Uterus (tissue), 2 donors: Measurements from ENCODE around the gene FGF11.

Experiments
- POLR2A ChIP-seq, 2 donors: fragments of 450-650 bp; IDR thresholded peaks; one replicate each; pipeline ENCODE4 v1.6.1; 2016; ENCODE audit warnings: antibody characterized with exemption in 2 of 2, mild to moderate bottlenecking in 1 of 2, moderate library complexity in 1 of 2
- TF ChIP-seq, protein P1 (sequence below), 4 experiments: fragments of 200-600 bp in 2 of 4; fragments of 450-650 bp in 2 of 4; sonication (generic) in 2 of 4; IDR thresholded peaks; one replicate each; pipeline ENCODE4 v1.5.1; 2016 to 2019; ENCODE audit warnings: antibody characterized with exemption in 4 of 4, mild to moderate bottlenecking in 2 of 4, moderate library complexity in 1 of 4

DNA sequence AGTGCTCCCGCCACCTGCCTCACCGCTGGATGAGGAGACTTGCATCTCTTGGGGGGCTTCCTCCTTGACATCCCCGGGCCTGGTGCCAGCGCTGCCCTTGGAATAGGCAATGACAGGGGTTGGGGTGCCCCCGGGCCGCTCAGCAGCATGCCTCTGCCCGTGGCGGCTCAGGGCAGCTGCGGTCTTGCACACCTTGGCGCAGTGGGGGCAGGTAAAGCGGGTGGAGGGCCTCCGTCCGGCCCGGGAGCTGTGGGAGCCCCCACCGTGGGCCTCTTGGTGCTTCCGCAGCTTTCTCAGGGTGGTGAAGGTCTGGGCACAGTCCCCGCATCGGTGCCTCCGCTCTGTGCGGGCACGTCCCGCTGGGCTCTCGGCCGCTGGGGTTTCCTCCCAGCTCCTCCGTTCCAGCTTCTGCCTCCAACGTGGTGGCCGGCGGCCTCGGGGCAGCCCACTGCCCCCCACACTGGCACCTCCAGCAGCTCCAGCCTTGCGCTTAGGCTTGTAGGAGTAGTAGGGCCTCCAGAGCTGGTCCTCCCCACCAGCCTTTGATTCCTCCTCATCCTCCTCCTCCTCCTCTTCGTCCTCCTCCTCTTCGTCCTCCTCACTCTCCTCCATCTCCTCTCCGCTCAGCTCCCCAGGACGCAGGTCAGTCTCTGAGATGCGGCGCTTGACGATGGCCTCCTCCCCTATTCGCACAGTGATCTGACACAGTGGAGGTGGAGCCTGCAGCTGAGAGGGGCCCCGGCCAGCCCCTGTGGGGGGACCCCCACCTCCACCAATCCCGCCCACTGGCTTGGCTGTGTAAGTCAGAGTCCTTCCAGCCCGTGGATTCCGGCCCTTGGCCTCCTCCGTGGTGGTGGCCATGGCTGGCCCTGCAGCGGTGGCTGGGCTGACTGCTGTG is 23.4 kb downstream of the FGF11 start:
- TF ChIP-seq, protein P1, sequence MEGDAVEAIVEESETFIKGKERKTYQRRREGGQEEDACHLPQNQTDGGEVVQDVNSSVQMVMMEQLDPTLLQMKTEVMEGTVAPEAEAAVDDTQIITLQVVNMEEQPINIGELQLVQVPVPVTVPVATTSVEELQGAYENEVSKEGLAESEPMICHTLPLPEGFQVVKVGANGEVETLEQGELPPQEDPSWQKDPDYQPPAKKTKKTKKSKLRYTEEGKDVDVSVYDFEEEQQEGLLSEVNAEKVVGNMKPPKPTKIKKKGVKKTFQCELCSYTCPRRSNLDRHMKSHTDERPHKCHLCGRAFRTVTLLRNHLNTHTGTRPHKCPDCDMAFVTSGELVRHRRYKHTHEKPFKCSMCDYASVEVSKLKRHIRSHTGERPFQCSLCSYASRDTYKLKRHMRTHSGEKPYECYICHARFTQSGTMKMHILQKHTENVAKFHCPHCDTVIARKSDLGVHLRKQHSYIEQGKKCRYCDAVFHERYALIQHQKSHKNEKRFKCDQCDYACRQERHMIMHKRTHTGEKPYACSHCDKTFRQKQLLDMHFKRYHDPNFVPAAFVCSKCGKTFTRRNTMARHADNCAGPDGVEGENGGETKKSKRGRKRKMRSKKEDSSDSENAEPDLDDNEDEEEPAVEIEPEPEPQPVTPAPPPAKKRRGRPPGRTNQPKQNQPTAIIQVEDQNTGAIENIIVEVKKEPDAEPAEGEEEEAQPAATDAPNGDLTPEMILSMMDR (IDR thresholded peaks at IDR 0.05), result no peak
- no peak for TF ChIP-seq POLR2A (IDR thresholded peaks at IDR 0.05)
